NCI-H2227 (cell line): ENCODE measurements around the gene SLC7A6OS.
"Not testable (repeated sequence)": the region's sequence is repeated elsewhere in the genome, so short reads cannot be mapped to it uniquely, and the experiment has no call there.

Experiments used
- DNase-seq: peaks from one replicate; lab custom pipeline; 2025; ENCODE audit not compliant: unreplicated experiment; lab: John Stamatoyannopoulos, UW

SLC7A6OS gene

GRCh38 chr16:68299571-68300453, 10.9 kb downstream of the SLC7A6OS start:
- no peak for DNase-seq

DNA sequence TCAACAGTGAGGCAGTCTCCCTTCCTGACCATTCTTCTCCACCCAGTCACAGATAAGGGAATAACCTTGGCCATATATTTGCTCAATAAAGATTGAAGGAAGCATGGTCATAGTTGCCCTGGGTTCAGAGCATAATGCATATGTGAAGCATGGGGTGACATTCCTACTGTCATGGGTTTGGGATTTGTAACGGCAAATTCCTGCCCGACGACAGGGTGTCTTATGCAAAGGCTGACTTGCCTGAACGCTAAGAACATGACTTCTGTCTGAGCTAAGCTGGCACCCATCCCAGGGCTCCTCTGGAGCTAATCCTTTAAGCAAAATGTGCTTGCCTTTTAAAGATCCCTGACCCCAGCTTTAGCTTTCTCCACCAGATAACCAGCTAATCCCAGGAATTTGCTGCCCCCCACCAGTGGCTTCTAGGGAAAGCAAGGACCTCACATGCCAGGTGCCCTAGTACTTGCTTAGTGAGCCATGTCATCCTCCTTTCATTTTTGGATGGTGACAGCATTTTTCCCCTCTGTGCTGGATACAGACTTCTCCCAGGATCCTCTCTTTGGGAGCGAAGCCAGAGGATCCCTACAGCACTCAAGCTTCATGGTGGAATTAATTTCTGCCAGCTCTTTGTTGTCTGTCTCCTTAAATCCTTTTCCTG, 11.7 kb downstream of the SLC7A6OS start:
- no peak for DNase-seq

DNA sequence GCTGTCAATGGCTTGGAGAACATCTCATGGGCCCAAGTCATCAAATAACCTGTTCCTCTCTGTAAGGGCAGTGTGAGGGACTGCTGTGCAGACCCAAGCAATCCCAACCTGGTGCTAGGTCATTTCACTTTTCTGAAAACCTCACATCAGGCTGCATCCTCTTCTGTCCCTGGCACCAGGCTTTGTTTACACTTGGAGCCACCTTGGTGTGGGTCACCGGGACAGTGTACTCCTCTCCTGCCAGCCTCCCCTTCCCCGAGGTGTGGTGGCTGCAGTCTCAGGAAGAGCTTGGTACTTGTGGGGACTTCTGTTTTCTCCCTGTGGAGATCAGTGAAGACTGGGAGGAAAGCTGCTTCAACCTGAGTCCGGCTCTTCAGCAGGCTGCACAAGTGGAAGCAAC, 12.4 kb downstream of the SLC7A6OS start:
- DNase-seq, result no peak

DNA sequence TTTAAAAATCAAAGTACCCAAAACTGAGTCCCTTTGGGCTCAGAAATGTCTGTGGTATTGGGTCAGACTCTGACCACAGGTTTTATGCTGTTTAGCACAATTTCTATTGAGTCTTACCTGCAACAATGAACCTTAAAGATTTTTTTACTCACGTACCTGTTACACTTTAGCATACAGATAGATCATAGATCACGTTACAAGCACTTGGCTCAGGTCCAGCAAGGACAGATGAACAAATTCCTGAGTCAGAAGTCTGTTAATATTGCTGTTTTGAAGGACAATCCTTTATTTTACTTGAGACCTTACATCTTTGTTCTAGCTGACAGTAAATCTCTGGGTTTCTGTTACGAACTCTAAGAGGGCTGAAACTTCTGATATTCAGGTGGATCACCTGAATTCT, 12.8 kb downstream of the SLC7A6OS start:
- no peak for DNase-seq

- DNase-seq, result no peak
Observed at GRCh38 chr16:68296693-68297092, 14.1 kb downstream of the SLC7A6OS start.

DNA sequence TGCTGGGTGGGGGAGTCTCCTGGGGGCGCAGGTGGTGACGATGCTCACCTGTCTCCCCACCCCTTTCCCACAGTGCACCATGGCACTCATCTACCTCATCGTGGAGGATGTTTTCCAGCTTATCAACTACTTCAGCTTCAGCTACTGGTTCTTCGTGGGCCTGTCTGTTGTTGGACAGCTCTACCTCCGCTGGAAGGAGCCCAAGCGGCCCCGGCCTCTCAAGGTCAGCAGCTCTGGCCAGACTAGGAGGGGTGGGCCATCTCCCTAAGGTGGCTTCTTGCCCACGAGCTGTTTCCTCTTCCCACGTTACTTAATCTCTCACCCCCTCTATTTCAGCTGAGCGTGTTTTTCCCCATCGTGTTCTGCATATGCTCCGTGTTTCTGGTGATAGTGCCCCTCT, 14.5 kb downstream of the SLC7A6OS start:
- DNase-seq, result no peak

DNA sequence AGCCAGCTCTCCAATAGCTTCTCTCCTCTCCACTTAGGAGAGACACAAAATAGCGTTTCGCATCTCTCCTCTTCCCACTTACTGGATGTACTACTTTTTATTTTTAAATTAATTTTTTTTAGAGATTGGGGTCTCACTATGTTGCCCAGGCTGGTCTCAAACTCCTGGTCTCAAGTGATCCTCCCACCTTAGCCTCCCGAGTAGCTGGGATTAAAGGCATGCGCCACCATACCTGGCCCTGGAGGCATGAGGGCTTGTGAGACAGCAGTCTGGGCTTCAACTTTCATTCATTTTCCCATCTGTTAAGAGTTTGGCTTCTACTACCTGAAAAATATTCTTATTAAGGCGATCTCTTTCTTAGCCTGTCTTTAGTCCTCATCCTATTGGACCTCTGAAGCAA, 18.3 kb downstream of the SLC7A6OS start:
- no peak for DNase-seq

- DNase-seq, result no peak
Observed at GRCh38 chr16:68291227-68291626, 19.5 kb downstream of the SLC7A6OS start.

DNA sequence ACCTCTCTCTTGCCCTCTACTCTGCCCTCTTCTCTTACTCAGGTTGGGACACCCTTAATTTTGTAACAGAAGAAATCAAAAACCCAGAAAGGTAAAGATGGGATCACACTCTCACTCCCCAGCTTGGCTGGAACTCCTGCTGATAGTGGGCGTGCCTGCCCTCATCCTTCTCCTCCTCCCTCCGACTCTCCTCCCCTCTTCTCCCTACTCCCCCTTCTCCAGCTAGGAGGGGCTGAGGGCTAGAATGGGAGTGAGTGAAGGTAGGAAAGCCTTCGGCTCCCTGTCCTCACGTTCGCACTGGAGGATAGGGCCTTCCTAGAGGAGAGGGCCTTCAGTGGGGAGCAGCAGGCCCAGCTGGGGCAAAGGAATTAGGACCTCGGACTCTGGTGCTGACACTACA, 20.3 kb downstream of the SLC7A6OS start:
- DNase-seq, result no peak

- no peak for DNase-seq
Observed at GRCh38 chr16:68289621-68290329, 21.0 kb downstream of the SLC7A6OS start.

GRCh38 chr16:68289202-68289601, 21.5 kb downstream of the SLC7A6OS start:
- no peak for DNase-seq

DNA sequence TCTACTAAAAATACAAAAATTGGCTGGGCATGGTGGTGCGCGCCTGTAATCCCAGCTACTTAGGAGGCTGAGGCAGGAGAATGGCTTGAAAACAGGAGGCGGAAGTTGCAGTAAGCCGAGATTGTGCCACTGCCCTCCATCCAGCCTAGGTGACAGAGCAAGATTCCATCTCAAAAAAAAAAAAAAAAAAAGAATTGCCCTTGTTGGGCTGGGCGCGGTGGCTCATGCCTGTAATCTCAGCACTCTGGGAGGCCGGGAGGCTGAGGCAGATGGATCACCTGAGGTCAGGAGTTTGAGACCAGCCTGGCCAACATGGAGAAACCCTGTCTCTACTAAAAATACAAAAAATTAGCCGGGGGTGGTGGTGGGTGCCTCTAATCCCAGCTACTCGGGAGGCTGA, 21.9 kb downstream of the SLC7A6OS start:
- DNase-seq, result not testable (repeated sequence)

DNA sequence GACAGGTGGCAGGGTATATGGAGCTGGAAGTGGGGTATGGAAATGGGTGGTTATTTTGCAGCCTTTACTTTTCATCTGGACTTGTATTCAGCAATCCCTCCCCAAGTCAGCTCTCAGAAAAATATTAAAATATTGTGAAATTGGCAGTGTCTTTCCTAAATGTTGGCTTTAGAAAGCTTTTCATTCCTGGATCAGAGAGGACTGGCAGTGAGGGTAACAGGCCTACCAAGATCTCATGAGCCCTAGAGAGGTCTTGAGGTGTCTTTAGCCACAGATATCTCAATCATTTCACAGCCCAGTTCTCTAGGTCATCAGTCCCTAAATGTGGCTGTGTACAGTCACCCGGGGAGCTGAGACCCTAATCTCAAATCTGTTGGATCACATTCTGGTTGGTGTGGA, 22.5 kb downstream of the SLC7A6OS start:
- DNase-seq, result no peak

DNA sequence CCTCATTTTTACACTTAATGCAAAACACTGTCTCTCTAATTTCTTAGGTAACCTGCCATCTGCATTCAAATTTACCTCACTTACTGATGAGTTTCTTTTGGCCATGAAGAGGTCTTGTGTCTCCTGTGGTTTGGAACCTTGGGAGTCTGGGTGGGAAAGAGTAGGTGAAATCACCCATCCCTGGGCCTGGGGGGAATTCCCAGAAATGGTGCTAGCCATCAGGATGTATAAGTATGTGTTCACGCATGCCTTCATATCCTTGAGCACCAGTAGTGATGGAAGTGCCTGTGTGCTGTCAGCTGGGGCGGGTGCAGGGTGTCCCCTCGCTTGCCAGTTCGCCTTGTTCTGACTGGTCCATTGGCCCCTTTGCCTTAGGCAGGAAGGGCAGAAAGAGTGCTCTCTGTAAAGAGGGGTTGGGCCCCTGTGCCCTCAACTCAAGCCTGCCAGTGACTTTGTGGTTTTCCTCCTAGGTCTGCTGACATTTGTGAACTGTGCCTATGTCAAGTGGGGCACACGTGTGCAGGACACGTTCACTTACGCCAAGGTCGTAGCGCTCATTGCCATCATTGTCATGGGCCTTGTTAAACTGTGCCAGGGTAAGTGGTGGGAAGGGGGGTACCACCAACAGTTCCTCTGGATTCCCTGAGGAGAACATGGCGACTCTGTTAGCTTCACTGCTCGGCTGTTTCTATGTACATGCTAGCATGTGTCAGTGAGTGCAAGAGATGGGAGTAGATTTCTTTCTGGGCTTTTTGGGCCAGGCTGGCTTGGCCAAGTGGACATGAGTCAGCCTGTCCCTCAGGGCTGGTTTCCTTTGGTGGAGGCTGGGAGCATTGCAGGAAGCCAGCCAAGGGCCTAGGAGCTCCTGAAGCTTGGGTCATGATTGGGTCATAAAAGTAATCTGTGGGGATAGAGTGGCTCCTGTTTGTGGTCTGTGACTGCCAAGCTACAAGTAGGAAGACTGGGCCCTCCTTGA, 23.2 kb downstream of the SLC7A6OS start:
- DNase-seq, result no peak

- no peak for DNase-seq
Observed at GRCh38 chr16:68286153-68287074, 24.3 kb downstream of the SLC7A6OS start.

DNA sequence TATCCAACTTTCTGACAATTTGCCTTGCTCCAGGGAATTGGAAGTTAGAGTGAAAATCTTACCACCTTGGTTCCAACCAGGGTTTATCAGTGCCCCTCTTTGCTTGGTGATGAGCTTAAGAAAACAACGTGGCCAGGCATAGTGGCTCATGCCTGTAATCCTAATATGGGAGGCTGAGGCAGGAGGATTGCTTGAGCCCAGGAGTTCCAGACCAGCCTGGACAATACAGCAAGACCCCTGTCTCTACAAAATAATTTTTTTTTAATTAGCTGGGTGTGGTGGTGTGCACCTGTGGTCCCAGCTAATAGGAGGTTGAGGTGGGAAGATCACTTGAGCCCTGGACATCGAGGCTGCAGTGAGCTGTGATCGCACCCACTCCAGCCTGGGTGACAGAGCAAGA, 25.1 kb downstream of the SLC7A6OS start:
- no peak for DNase-seq

- no peak for DNase-seq
Observed at GRCh38 chr16:68284847-68285246, 25.9 kb downstream of the SLC7A6OS start.

GRCh38 chr16:68283801-68284598, 26.7 kb downstream of the SLC7A6OS start:
- DNase-seq, result no peak

DNA sequence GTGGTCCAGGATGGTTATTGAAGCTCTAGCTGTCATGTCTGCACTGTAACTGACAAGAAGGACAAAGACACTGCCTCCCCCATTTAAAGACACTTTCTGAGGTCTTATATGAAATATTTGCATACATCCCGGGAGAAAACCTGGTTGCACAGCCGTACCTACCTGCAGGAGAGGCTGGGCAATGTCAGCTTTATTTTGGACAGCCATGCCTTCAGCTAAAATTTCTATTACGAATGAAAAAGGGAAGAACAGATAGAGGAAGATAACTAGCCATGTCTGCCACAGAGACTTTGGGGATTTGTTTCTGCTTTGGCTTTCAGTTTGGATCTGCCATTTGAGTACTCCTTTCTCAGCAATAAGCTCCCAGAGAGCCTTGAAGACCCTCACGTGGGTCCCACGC, 27.4 kb downstream of the SLC7A6OS start:
- DNase-seq, result no peak
